Panc1 (cell line): Measurements from ENCODE around the gene CAMSAP2. TPM values are rescaled to one million over a fixed set of nuclear protein-coding genes. Genes with fewer than 3 reads are reported as not detected.

Source experiments
- ATAC-seq: fragments of 200-7000 bp; cut with Tn5 transposase; 2 replicates; pipeline ENCODE4 v1.9.1; 2020; ENCODE audit warnings: mild to moderate bottlenecking, moderate library complexity
- BruUV-seq: library from RNA; stranded (reverse); fragments of 400-500 nt; replicated peaks from 2 replicates; lab custom pipeline; 2021; lab: Mats Ljungman, UMichigan
- CTCF ChIA-PET: fragments of 300-600 bp; sonication (Branson Sonifier 250); formaldehyde crosslinking; loops from one replicate; lab custom pipeline; 2022; ENCODE audit warnings: antibody characterized with exemption; lab: Charles Lee
- POLR2A ChIA-PET: fragments of 300-600 bp; sonication (Branson Sonifier 250); formaldehyde crosslinking; loops from one replicate; lab custom pipeline; 2022; ENCODE audit warnings: antibody characterized with exemption; lab: Charles Lee
- DNase-seq: peaks from one replicate; pipeline ENCODE4 v3.0.0-alpha.2; 2010; ENCODE audit warnings: low read depth, low spot score
- H3K27ac ChIP-seq: 2 replicates; pipeline ENCODE4 v1.5.1; 2011; ENCODE audit warnings: mild to moderate bottlenecking, low read length, inconsistent platforms
- H3K27me3 ChIP-seq: fragments of 200-500 bp; sonication (Bioruptor generic); 2 replicates; pipeline ENCODE4 v1.6.0; 2014; ENCODE audit warnings: low read length, inconsistent platforms; ENCODE audit not compliant: control insufficient read depth, insufficient read depth
- H3K36me3 ChIP-seq: fragments of 200-500 bp; sonication (Bioruptor generic); 2 replicates; pipeline ENCODE4 v1.5.1; 2014; ENCODE audit warnings: inconsistent platforms, mild to moderate bottlenecking, low read length, moderate library complexity; ENCODE audit not compliant: control insufficient read depth, insufficient read depth
- H3K4me1 ChIP-seq: 2 replicates; pipeline ENCODE4 v1.5.1; 2011; ENCODE audit warnings: inconsistent platforms, mild to moderate bottlenecking, low read length, moderate library complexity; ENCODE audit not compliant: control insufficient read depth, insufficient read depth
- H3K4me3 ChIP-seq, 2 experiments: 2 replicates each; pipeline ENCODE4 v1.5.1; 2011 to 2012; ENCODE audit warnings: low read depth in 2 of 2, low read length in 2 of 2, mild to moderate bottlenecking in 2 of 2, inconsistent platforms in 1 of 2, moderate library complexity in 1 of 2
- H3K9me3 ChIP-seq: fragments of 200-500 bp; sonication (Bioruptor generic); 2 replicates; pipeline ENCODE4 v1.5.1; 2014; ENCODE audit warnings: low read depth, mild to moderate bottlenecking, inconsistent platforms, low read length, moderate library complexity; ENCODE audit not compliant: control insufficient read depth, insufficient read depth
- CTCF ChIP-seq: fragments of 450-650 bp; IDR thresholded peaks from 2 replicates; pipeline ENCODE4 v1.5.1; 2017; ENCODE audit warnings: mild to moderate bottlenecking
- POLR2AphosphoS5 ChIP-seq: IDR thresholded peaks from 2 replicates; pipeline ENCODE4 v1.6.1; 2012; ENCODE audit warnings: mild to moderate bottlenecking, low read depth, low read length, moderate library complexity
- REST ChIP-seq, 2 experiments: IDR thresholded peaks; 2 replicates each; pipeline ENCODE4 v1.6.1; 2011 to 2012; ENCODE audit warnings: low read depth in 2 of 2, control low read depth in 1 of 2, low read length in 1 of 2, mild to moderate bottlenecking in 1 of 2, moderate library complexity in 1 of 2; ENCODE audit not compliant: insufficient read depth in 1 of 2
- SIN3A ChIP-seq: IDR thresholded peaks from 2 replicates; pipeline ENCODE4 v1.6.1; 2012; ENCODE audit warnings: low read depth, mild to moderate bottlenecking, low read length, moderate library complexity, borderline replicate concordance; ENCODE audit not compliant: insufficient read depth
- TCF7L2 ChIP-seq: IDR thresholded peaks from 2 replicates; pipeline ENCODE4 v1.6.1; 2011; ENCODE audit warnings: mild to moderate bottlenecking, low read depth, low read length, inconsistent platforms
- in situ Hi-C: cut with HindIII; loops from 2 replicates; pipeline ENCODE4 v1.10.0; 2016; ENCODE audit warnings: low sequenced_read_pairs, low pct_unique_long_range_greater_than_20kb
- intact Hi-C: fragments of 100-400 bp; cut with micrococcal nuclease; formaldehyde crosslinking; loops from one replicate; pipeline ENCODE4 v1.10.0; 2022; ENCODE audit not compliant: unreplicated experiment
- total RNA-seq: library from RNA; stranded (reverse); gene quantifications from one replicate; pipeline ENCODE4 v1.2.1, GENCODE V29; 2021; ENCODE audit not compliant: unreplicated experiment

Gene CAMSAP2
- total RNA-seq, 1 experiment from 2014 or later: 40.1 TPM

GRCh38 chr1:200738949-200739651 is 407 bp downstream of the CAMSAP2 start:
- intact Hi-C loops: no loop called here
- DNase-seq: no peak

More at GRCh38 chr1:200738949-200739651, 407 bp downstream of the CAMSAP2 start:
- TSS peak; percentile 56 for BruUV-seq
- ChIA-PET POLR2A (interaction anchor here (0.8 kb wide), 1 partner anchor 37 kb away, joined by 4 read pairs; no protein-coding TSS in a partner anchor), CTCF (no interaction called here)
- H3K36me3 ChIP-seq: peaks cover 2% of the 10 kb centered on the region
- in situ Hi-C loops: no loop called here
- no peaks in the 10 kb centered on the region for H3K9me3 ChIP-seq
- TF ChIP-seq CTCF: no peak
- TF ChIP-seq POLR2AphosphoS5: peak; percentile 87
- no peak for TF ChIP-seq REST (IDR thresholded peaks at IDR 0.05; ENCODE audit: insufficient read depth in 1 of 2, low read depth in 2 of 2, low read length in 1 of 2)
- TF ChIP-seq TCF7L2: no peak
- TF ChIP-seq SIN3A: peak; percentile 31; the same call in 1 of the 2 replicates
- peak; percentile 85 for ATAC-seq
- H3K4me3 ChIP-seq: peak overlapping the region; percentile 90
- peak overlapping the region; percentile 78 for H3K27ac ChIP-seq
- H3K27me3 ChIP-seq: no peaks in the 10 kb centered on the region
- peaks cover 17% of the 10 kb centered on the region for H3K4me1 ChIP-seq
